ENCODE data around the gene TUBGCP3.

DNA sequence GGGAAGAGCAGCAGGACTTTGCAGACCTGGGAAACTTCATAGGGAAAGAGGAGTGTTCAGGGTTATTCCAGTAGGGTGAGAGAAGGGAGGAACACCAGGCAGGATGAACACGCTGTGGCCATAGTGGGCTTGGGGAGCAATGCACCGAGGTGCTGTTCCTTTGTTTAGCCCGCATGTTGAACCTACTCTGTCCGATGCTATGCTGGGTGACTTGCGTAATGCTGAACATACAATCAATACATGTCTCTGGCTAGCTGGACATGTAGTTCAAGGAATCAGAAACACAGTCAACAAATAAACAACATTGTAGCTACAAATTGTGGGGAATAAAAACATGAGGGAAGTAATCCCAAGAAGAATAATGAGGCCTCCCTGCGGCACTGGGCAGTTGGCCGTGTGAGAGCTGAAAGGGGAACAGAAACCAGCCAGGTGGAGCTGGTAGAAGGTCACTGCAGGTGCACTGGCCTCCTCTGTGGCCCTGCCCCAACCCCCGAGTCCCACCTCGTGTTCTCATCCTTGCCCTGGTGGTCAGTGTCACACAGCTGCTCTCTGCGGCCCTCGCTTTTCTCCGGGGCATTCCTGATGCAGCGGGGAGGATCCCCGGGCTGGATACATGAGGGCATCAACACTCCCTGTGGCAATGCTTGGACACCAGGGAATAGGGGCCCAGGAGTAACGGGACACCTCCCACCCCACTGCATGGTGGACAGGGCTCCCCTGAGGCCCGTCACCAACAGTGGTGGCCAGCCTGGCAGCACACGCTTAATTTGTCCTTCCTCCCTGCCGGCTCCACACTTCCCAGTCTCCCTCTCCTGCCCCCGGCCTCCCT, 36.9 kb upstream of the TUBGCP3 start:
- TF ChIP-seq, protein P1, sequence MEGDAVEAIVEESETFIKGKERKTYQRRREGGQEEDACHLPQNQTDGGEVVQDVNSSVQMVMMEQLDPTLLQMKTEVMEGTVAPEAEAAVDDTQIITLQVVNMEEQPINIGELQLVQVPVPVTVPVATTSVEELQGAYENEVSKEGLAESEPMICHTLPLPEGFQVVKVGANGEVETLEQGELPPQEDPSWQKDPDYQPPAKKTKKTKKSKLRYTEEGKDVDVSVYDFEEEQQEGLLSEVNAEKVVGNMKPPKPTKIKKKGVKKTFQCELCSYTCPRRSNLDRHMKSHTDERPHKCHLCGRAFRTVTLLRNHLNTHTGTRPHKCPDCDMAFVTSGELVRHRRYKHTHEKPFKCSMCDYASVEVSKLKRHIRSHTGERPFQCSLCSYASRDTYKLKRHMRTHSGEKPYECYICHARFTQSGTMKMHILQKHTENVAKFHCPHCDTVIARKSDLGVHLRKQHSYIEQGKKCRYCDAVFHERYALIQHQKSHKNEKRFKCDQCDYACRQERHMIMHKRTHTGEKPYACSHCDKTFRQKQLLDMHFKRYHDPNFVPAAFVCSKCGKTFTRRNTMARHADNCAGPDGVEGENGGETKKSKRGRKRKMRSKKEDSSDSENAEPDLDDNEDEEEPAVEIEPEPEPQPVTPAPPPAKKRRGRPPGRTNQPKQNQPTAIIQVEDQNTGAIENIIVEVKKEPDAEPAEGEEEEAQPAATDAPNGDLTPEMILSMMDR (conservative IDR thresholded peaks at IDR 0.05 in 1 of 2, IDR thresholded peaks at IDR 0.05 in 1 of 2; ENCODE audit: extremely low read depth in 1 of 2, insufficient read depth in 1 of 2, low read depth in 1 of 2, low read length in 2 of 2): no peak
- no peak for TF ChIP-seq EZH2 (IDR thresholded peaks at IDR 0.05; ENCODE audit: borderline replicate concordance, low read length)
